Astrocyte of the spinal cord (primary cell): Measurements from ENCODE around the gene COL5A1.

Experiments used
- DNase-seq: peaks from one replicate; pipeline ENCODE4 v3.0.0; 2011; ENCODE audit warnings: low read depth, low spot score
- H3K4me3 ChIP-seq: 2 replicates; pipeline ENCODE4 v1.5.1; 2011; ENCODE audit warnings: low read depth, mild to moderate bottlenecking, low read length, moderate library complexity
- CTCF ChIP-seq: IDR thresholded peaks from 2 replicates; pipeline ENCODE4 v1.5.1; 2012; ENCODE audit warnings: low read depth, mild to moderate bottlenecking, low read length, inconsistent platforms
- in situ Hi-C: cut with HindIII; loops from 2 replicates; pipeline ENCODE4 v1.10.0; 2017; ENCODE audit warnings: low sequenced_read_pairs

COL5A1 gene

GRCh38 chr9:134621558-134622110, 20.0 kb upstream of the COL5A1 start:
- H3K4me3 ChIP-seq, result no peak overlapping the region
- in situ Hi-C loops, result no loop called here
- TF ChIP-seq CTCF, result no peak
- no peak for DNase-seq

- DNase-seq, result no peak
- H3K4me3 ChIP-seq, result no peak overlapping the region
- in situ Hi-C loops, result no loop called here
- no peak for TF ChIP-seq CTCF
Observed at GRCh38 chr9:134622896-134623257, 18.7 kb upstream of the COL5A1 start.

GRCh38 chr9:134623258-134624066, 18.1 kb upstream of the COL5A1 start:
- no peak for TF ChIP-seq CTCF
- in situ Hi-C loops, result no loop called here
- no peak for DNase-seq
- H3K4me3 ChIP-seq, result no peak overlapping the region

- in situ Hi-C loops, result no loop called here
- no peak for TF ChIP-seq CTCF
- DNase-seq, result no peak
- H3K4me3 ChIP-seq, result no peak overlapping the region
Observed at GRCh38 chr9:134624137-134624591, 17.4 kb upstream of the COL5A1 start.

- in situ Hi-C loops, result no loop called here
- DNase-seq, result peak; percentile 86
- no peak overlapping the region for H3K4me3 ChIP-seq
- no peak for TF ChIP-seq CTCF
Observed at GRCh38 chr9:134624621-134625181, 16.9 kb upstream of the COL5A1 start.

- in situ Hi-C loops, result no loop called here
- peak; percentile 74 for DNase-seq
- no peak for TF ChIP-seq CTCF
- H3K4me3 ChIP-seq, result no peak overlapping the region
Observed at GRCh38 chr9:134625361-134626068, 16.1 kb upstream of the COL5A1 start.
